Measurements from ENCODE around the gene OR52H1. TPM values are rescaled to one million over a fixed set of nuclear protein-coding genes. Genes with fewer than 3 reads are reported as not detected.

Gene OR52H1
- not detected for polyA plus RNA-seq (2013, experiment 1 of 2)
- not detected for polyA plus RNA-seq (2013, experiment 2 of 2)

DNA sequence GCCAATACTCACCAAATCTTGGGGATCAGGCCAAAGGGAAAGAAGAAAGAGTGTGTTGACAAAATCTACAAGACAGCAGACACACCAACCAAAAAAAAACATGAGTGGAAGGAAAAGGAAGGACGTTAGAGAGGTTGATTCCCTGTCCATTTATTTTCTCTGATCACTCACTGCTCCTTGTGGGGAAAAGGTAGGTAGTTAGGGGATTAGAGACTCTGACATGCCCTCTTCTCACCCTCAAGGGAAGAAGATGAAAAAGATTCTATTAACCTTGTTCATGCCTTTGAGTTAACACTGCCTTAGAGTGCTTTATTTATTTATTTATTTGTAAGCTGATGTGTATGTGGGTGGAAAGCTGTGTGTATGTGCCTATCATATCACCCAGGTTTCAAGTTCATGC lies at the start of gene OR52H1:
Gene OR52H1, minus strand, starts transcription at position 101 of the 400 bp plus-strand sequence. CDS start 3,035 bp downstream, outside the sequence.
- Histone ChIP-seq H2AFZ (ENCODE audit: low read depth, low read length) (no peak within 1 kb of the TSS), H4K91ac (ENCODE audit: low read length) (no peak within 1 kb of the TSS), H3K4me1 (ENCODE audit: control insufficient read depth, insufficient read depth, low read depth, low read length) (peaks cover 1% of the 10 kb centered on the region), H2AK5ac (ENCODE audit: low read length, severe bottlenecking) (no peak within 1 kb of the TSS), H3K36me3 (ENCODE audit: control insufficient read depth in 1 of 2, insufficient read depth in 2 of 2, low read depth in 1 of 2, low read length in 2 of 2) (no peaks in the 10 kb centered on the region), H3K9me3 (ENCODE audit: control insufficient read depth, low read length) (no peaks in the 10 kb centered on the region), H2BK12ac (ENCODE audit: low read length in 2 of 2) (no peak within 1 kb of the TSS), H2BK15ac (ENCODE audit: low read depth, poor library complexity, severe bottlenecking) (no peak within 1 kb of the TSS), H2BK120ac (ENCODE audit: low read depth, low read length) (no peak within 1 kb of the TSS), H3K23ac (ENCODE audit: low read length in 2 of 2) (no peak within 1 kb of the TSS), H3K4me2 (ENCODE audit: low read length, poor library complexity, severe bottlenecking) (no peak within 1 kb of the TSS), H3K27ac (ENCODE audit: low read length, poor library complexity, severe bottlenecking) (no peak within 1 kb of the TSS), H3K4me3 (ENCODE audit: insufficient read depth in 1 of 2, low read depth in 1 of 2, low read length in 2 of 2) (no peak within 1 kb of the TSS), H2BK5ac (ENCODE audit: low read depth, low read length, poor library complexity, severe bottlenecking) (no peak within 1 kb of the TSS), H3K9ac (ENCODE audit: low read length) (no peak within 1 kb of the TSS), H3K14ac (ENCODE audit: low read length in 2 of 2) (no peak within 1 kb of the TSS), H3K18ac (ENCODE audit: low read depth in 1 of 2, low read length in 2 of 2) (no peak within 1 kb of the TSS), H4K8ac (ENCODE audit: low read length) (no peak within 1 kb of the TSS), H3K27me3 (ENCODE audit: control insufficient read depth in 1 of 2, insufficient read depth in 1 of 2, low read length in 2 of 2) (no peaks in the 10 kb centered on the region), H3K79me1 (replicated peaks; ENCODE audit: low read length, poor library complexity, severe bottlenecking) (no peaks in the 10 kb centered on the region), H3K4ac (ENCODE audit: low read depth in 1 of 2, low read length in 2 of 2) (no peak within 1 kb of the TSS)
- whole genome bisulfite sequencing = no CpG with 5 or more reads among the region's 1 CpG
- no peak for DNase-seq

DNA sequence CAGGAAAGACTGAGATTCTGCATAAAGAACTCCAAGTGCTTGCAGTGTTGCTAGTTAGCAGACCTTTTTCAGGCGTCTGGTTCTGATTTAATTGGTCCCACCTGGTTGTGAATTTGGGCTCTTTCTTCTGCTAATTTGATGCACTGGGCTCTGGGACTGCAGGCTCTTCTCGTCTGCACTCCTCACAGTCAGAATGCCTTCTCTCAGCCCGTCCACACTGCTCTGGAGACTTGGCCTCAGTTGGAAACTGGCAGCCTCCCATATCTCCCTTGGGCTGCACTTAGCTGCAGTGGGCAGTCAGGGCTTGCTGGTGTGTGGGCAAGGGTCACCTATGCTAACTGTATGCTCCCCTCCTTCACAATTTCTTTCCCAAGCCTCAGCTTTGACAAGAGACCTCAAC lies 49.6 kb upstream of the OR52H1 start:
- no peaks in the 10 kb centered on the region for H3K9me3 ChIP-seq (ENCODE audit: control insufficient read depth, low read length)
- H3K9ac ChIP-seq (ENCODE audit: low read length) = peak overlapping the region; percentile 89
- H3K4me2 ChIP-seq (ENCODE audit: low read length, poor library complexity, severe bottlenecking) = peak overlapping the region; percentile 68
- H2AFZ ChIP-seq (ENCODE audit: low read depth, low read length) = no peak overlapping the region
- H3K18ac ChIP-seq (ENCODE audit: low read depth in 1 of 2, low read length in 2 of 2) = peak overlapping the region in 1 of 2 experiments; percentile 56
- no peaks in the 10 kb centered on the region for H3K36me3 ChIP-seq (ENCODE audit: control insufficient read depth in 1 of 2, insufficient read depth in 2 of 2, low read depth in 1 of 2, low read length in 2 of 2)
- peak overlapping the region in 1 of 2 experiments; percentile 72 for H3K23ac ChIP-seq (ENCODE audit: low read length in 2 of 2)
- H2BK120ac ChIP-seq (ENCODE audit: low read depth, low read length) = peak overlapping the region; percentile 27
- H3K4ac ChIP-seq (ENCODE audit: low read depth in 1 of 2, low read length in 2 of 2) = peak overlapping the region in 1 of 2 experiments; percentile 30
- no peaks in the 10 kb centered on the region for H3K27me3 ChIP-seq (ENCODE audit: control insufficient read depth in 1 of 2, insufficient read depth in 1 of 2, low read length in 2 of 2)
- H3K14ac ChIP-seq (ENCODE audit: low read length in 2 of 2) = peak overlapping the region in 1 of 2 experiments; percentile 24
- peak overlapping the region; percentile 80 for H4K8ac ChIP-seq (ENCODE audit: low read length)
- H2BK15ac ChIP-seq (ENCODE audit: low read depth, poor library complexity, severe bottlenecking) = no peak overlapping the region
- peak overlapping the region in 1 of 2 experiments; percentile 71 for H2BK12ac ChIP-seq (ENCODE audit: low read length in 2 of 2)
- H4K91ac ChIP-seq (ENCODE audit: low read length) = no peak overlapping the region
- 41% methylated on average over 3 of the region's 3 CpGs for WGBS
- H2BK5ac ChIP-seq (ENCODE audit: low read depth, low read length, poor library complexity, severe bottlenecking) = no peak overlapping the region
- DNase-seq = no peak
- peak overlapping the region; percentile 94 for H2AK5ac ChIP-seq (ENCODE audit: low read length, severe bottlenecking)
- peak overlapping the region in 1 of 2 experiments; percentile 92 for H3K4me3 ChIP-seq (ENCODE audit: insufficient read depth in 1 of 2, low read depth in 1 of 2, low read length in 2 of 2)
- H3K79me1 ChIP-seq (replicated peaks; ENCODE audit: low read length, poor library complexity, severe bottlenecking) = peaks cover 8% of the 10 kb centered on the region
- H3K4me1 ChIP-seq (ENCODE audit: control insufficient read depth, insufficient read depth, low read depth, low read length) = peaks cover 11% of the 10 kb centered on the region
- no peak overlapping the region for H3K27ac ChIP-seq (ENCODE audit: low read length, poor library complexity, severe bottlenecking)

DNA sequence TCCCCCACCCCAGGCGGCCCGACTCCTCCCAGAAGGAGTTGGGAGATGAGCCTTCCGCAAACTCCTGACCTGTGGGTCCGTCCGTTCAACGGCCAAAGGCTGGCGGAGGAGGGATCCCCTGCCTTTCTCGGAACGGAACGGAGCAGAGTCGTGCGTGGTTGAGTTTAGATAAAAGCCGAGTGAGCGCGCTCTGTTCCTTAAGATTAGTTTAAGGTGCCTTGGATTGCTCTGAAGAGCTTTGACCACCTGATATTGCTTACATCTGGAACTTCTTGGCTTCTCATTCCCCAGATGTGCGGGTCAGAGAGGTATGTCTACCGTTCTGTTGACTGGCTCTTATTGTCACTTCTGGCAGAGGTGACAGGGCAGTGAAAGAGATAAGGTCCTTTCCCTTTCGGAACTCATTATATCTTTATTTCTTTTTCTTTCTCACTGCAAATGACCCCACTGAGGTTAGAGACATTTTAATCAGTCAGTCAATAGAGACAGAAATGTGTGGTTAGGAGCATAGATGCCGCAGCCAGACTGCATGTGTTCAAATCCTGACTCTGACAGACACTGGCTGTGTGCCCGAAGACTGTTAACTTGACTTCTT lies 48.4 kb upstream of the OR52H1 start, which contains the start of gene TRIM6:
Gene TRIM6, plus strand, starts transcription at position 31 of the 595 bp plus-strand sequence. Its CDS starts 261 bp downstream, at position 292.
- peak within 1 kb of the TSS; percentile 87 for H3K27ac ChIP-seq (ENCODE audit: low read length, poor library complexity, severe bottlenecking)
- no peaks in the 10 kb centered on the region for H3K27me3 ChIP-seq (ENCODE audit: control insufficient read depth in 1 of 2, insufficient read depth in 1 of 2, low read length in 2 of 2)
- peak within 1 kb of the TSS in 1 of 2 experiments; percentile 46 for H3K4ac ChIP-seq (ENCODE audit: low read depth in 1 of 2, low read length in 2 of 2)
- H2BK15ac ChIP-seq (ENCODE audit: low read depth, poor library complexity, severe bottlenecking) = no peak within 1 kb of the TSS
- peak within 1 kb of the TSS; percentile 89 for H3K9ac ChIP-seq (ENCODE audit: low read length)
- H4K91ac ChIP-seq (ENCODE audit: low read length) = peak within 1 kb of the TSS; percentile 65
- peak; percentile 59 for DNase-seq
- H3K79me1 ChIP-seq (replicated peaks; ENCODE audit: low read length, poor library complexity, severe bottlenecking) = peaks cover 8% of the 10 kb centered on the region
- H3K36me3 ChIP-seq (ENCODE audit: control insufficient read depth in 1 of 2, insufficient read depth in 2 of 2, low read depth in 1 of 2, low read length in 2 of 2) = no peaks in the 10 kb centered on the region
- peak within 1 kb of the TSS; percentile 73 for H2BK120ac ChIP-seq (ENCODE audit: low read depth, low read length)
- H3K4me1 ChIP-seq (ENCODE audit: control insufficient read depth, insufficient read depth, low read depth, low read length) = peaks cover 9% of the 10 kb centered on the region
- H4K8ac ChIP-seq (ENCODE audit: low read length) = peak within 1 kb of the TSS; percentile 82
- H2BK12ac ChIP-seq (ENCODE audit: low read length in 2 of 2) = peak within 1 kb of the TSS; percentile 38 to 87
- H3K18ac ChIP-seq (ENCODE audit: low read depth in 1 of 2, low read length in 2 of 2) = peak within 1 kb of the TSS; percentile 68 to 70
- WGBS = 1% methylated on average over 18 of the region's 20 CpGs
- peak within 1 kb of the TSS; percentile 57 to 92 for H3K4me3 ChIP-seq (ENCODE audit: insufficient read depth in 1 of 2, low read depth in 1 of 2, low read length in 2 of 2)
- no peak within 1 kb of the TSS for H3K23ac ChIP-seq (ENCODE audit: low read length in 2 of 2)
- no peaks in the 10 kb centered on the region for H3K9me3 ChIP-seq (ENCODE audit: control insufficient read depth, low read length)
- peak within 1 kb of the TSS; percentile 73 for H2BK5ac ChIP-seq (ENCODE audit: low read depth, low read length, poor library complexity, severe bottlenecking)
- H3K14ac ChIP-seq (ENCODE audit: low read length in 2 of 2) = no peak within 1 kb of the TSS
- H2AK5ac ChIP-seq (ENCODE audit: low read length, severe bottlenecking) = peak within 1 kb of the TSS; percentile 69
- H2AFZ ChIP-seq (ENCODE audit: low read depth, low read length) = peak within 1 kb of the TSS; percentile 49
- peak within 1 kb of the TSS; percentile 68 for H3K4me2 ChIP-seq (ENCODE audit: low read length, poor library complexity, severe bottlenecking)

DNA sequence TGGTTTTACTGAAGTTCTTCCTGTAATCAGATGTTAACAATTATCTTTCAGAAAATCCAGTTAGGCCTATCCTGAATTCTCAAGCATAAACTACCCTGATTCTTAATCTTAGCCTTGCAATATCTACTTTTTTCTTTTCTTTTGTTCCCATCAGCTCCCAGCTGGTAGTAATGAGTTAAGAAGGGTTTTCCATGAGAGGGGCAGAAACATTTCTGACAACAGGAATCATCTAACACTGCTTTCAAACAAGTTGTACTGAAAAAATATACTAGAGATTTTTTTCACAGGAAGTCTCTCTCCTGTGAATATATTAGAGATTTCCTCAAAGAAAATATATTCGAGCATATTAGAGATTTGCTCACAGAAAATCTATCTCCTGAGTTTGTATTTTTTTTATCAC lies 44.8 kb upstream of the OR52H1 start:
- Histone ChIP-seq H3K4me3 (ENCODE audit: insufficient read depth in 1 of 2, low read depth in 1 of 2, low read length in 2 of 2) (no peak overlapping the region), H3K27me3 (ENCODE audit: control insufficient read depth in 1 of 2, insufficient read depth in 1 of 2, low read length in 2 of 2) (no peaks in the 10 kb centered on the region), H2AK5ac (ENCODE audit: low read length, severe bottlenecking) (no peak overlapping the region), H3K18ac (ENCODE audit: low read depth in 1 of 2, low read length in 2 of 2) (no peak overlapping the region), H3K4me2 (ENCODE audit: low read length, poor library complexity, severe bottlenecking) (no peak overlapping the region), H4K8ac (ENCODE audit: low read length) (no peak overlapping the region), H2BK12ac (ENCODE audit: low read length in 2 of 2) (no peak overlapping the region), H2BK5ac (ENCODE audit: low read depth, low read length, poor library complexity, severe bottlenecking) (no peak overlapping the region), H3K4me1 (ENCODE audit: control insufficient read depth, insufficient read depth, low read depth, low read length) (peaks cover 8% of the 10 kb centered on the region), H3K9ac (ENCODE audit: low read length) (no peak overlapping the region), H2BK120ac (ENCODE audit: low read depth, low read length) (no peak overlapping the region), H2BK15ac (ENCODE audit: low read depth, poor library complexity, severe bottlenecking) (no peak overlapping the region), H3K4ac (ENCODE audit: low read depth in 1 of 2, low read length in 2 of 2) (no peak overlapping the region), H3K27ac (ENCODE audit: low read length, poor library complexity, severe bottlenecking) (peak overlapping the region; percentile 23), H3K79me1 (replicated peaks; ENCODE audit: low read length, poor library complexity, severe bottlenecking) (peaks cover 7% of the 10 kb centered on the region), H3K36me3 (ENCODE audit: control insufficient read depth in 1 of 2, insufficient read depth in 2 of 2, low read depth in 1 of 2, low read length in 2 of 2) (no peaks in the 10 kb centered on the region), H4K91ac (ENCODE audit: low read length) (no peak overlapping the region), H3K23ac (ENCODE audit: low read length in 2 of 2) (no peak overlapping the region), H3K9me3 (ENCODE audit: control insufficient read depth, low read length) (no peaks in the 10 kb centered on the region), H2AFZ (ENCODE audit: low read depth, low read length) (no peak overlapping the region), H3K14ac (ENCODE audit: low read length in 2 of 2) (no peak overlapping the region)
- no CpG with 5 or more reads among the region's 1 CpG for WGBS
- DNase-seq = no peak
